Measurements from ENCODE around the gene MYBL2. TPM values are rescaled to one million over a fixed set of nuclear protein-coding genes. Genes with fewer than 3 reads are reported as not detected.

MYBL2 gene
- total RNA-seq, 1 experiment from 2014 or later: 53.5 TPM

DNA sequence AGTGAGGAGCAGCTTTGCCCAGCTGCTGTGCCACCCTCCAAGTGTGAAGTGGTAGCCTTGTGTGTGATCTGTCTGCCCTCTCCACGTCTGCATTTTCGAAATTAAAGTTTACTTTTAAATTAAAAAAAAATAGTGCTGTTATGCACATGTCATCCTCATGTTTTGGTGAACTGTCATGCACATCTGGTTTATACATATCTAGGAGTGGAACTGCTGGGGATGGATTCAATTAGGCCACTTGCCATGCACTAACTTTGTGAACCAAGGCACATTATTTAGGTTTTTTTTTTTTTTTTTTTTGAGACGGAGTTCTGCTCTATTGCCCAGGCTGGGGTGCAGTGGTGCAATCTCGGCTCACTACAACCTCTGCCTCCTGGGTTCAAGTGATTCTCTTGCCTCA lies 56.3 kb downstream of the MYBL2 start:
- DNase-seq (ENCODE audit: low read depth): no peak

DNA sequence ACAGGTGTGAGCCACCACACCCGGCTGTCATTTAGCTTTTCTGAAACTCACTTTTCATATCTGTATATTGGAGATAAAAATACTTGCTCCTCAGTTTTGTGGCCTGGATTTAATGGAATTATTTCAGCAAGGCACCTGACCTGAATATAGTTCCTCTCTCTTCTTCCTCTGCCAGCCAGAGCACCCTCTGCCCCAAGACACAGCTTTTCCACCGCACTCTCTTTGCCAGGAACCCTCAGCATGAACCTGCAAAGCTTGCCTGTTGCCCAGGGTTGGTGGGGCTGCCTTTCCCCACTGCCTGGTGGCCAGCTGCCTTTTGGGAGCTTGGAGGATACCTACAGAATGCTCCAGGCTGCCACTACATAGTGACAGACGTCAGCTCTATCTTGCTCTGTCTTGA lies 56.8 kb downstream of the MYBL2 start:
- no peak for DNase-seq (ENCODE audit: low read depth)

DNA sequence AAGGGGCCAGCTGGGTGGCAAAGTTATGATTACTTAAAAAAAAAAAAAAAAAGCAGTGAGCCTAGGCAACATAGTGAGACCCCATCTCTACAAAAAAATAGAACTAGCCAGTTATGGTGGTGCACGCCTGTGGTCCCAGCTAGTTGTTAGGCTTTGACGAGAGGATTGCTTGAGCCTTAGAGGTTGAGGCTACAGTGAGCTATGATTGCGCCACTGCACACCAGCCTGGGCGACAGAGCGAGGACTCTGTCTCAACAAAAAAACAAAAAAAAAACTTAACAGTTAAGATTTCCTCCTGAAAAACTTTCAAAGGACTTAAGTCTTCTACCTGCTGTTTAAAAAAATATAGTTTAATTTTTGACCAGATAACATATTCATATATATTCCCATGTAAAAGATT lies 57.5 kb downstream of the MYBL2 start:
- no peak for DNase-seq (ENCODE audit: low read depth)

DNA sequence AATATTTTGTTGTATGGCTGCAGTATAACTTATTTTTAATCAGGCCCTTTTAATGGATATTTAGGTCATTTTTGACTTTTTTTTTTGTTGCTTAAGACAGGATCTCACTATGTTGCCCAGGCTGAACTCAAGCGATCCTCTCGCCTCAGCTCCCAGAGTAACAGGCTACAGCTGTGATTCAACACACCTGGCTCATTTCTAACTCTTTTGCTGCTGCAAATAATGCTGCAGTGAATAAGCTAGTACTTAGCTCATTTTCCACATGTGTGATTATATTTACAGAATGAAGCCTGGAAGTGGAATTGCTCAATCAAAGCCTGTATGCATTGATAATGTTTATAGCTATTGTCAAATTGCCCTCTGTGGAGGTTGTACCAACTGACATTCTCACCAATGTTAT lies 58.8 kb downstream of the MYBL2 start:
- DNase-seq (ENCODE audit: low read depth): no peak

DNA sequence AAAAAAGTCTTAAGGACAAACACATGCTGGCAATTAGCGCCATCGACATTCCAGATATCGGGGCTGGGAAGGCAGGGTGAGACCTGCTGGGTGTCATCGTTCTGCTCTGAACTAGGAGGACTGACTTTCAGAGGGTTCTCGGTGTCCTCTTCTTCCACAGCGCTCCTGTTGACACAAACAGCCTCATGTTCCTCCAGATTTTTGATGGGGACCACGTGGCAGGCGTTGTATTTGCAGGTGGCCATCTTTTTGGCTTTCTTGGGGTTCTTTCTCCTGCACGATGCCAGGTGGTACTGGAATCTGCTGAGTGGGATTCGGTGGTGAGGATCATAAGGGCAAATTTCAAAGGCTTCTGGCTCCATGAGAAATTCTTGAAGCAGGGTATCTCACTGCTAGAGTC lies 59.4 kb downstream of the MYBL2 start:
- DNase-seq (ENCODE audit: low read depth): no peak

DNA sequence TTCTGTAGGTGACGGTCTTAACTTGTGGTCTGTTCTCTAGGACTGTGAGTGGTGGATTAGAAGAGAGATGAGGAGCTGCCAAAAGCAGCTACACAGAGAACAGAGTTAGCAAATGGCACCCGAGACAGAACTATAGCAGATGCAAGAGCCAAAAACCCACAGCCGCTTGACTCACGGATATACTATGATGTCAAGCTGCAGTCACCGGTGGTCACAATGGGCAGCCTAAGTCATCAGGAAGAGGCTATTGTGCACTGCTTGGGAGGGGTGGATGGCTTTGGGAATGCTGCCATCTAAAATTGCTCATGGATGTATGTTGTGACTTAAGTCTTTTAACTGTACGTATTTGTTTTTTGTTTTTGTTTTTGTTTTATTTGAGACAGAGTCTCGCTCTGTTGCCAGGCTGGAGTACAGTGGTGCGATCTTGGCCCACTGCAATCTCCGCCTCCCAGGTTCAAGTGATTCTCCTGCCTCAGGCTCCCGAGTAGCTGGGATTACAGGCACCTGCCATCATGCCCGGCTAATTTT lies 60.0 kb downstream of the MYBL2 start, which contains the start of gene GTSF1L:
Gene GTSF1L, minus strand, starts transcription at position 192 of the 528 bp plus-strand sequence. CDS start 308 bp downstream, outside the sequence.
- DNase-seq (ENCODE audit: low read depth): peak; percentile 94

DNA sequence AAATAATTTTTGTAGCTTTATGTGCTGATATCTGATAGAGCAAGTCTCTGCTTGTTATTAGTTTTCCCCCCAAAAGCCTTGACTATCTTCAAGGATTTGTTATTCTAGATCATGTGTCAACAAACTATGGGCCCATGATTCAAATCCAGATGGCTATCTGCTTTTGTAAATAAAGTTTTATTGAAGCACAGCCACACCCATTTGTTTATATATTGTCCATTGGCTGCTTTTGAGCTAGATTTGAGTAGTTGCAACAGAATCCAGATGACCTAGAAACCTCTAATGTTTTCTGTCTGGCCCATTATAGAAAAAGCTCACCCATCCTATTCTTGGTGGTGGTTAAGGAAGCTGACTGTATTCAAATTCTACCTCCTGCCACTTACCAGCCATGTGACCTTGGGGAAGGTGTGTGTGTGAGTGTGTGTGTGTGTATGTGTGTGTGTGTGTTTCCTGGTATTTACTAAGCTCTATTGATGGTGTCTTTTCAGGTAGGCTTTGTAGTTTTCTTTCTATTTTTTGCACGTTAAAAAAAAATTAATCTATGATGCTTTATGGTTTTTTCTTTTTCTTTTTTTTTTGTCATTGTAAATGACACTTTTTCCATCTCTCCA lies 61.2 kb downstream of the MYBL2 start:
- no peak for DNase-seq (ENCODE audit: low read depth)

DNA sequence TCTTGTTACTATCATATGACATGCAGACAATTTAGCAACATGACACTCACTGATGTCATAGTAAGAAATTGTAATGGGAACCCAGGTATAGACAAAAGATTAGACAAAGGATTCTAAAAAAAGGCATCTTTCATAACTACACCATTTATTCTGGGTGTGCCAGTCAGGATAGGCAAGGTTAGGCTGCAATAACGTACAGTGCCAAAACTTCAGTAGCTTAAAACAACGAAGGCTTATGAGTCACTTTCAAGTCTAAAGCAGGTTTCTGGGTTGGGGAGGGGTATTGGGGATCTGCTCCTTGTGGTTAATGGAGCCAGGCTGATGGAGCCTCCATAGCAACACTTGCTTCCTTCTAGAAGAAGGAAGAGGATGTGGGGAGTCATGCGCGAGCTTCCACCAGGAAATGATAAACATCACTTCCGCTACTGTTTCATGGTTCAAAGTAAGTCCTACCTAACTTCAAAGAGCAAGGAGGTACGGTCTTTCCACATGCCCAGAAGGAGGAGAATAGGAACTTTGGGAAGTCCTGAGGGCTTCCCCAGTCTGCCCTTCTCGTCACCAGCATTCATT lies 61.9 kb downstream of the MYBL2 start:
- no peak for DNase-seq (ENCODE audit: low read depth)

DNA sequence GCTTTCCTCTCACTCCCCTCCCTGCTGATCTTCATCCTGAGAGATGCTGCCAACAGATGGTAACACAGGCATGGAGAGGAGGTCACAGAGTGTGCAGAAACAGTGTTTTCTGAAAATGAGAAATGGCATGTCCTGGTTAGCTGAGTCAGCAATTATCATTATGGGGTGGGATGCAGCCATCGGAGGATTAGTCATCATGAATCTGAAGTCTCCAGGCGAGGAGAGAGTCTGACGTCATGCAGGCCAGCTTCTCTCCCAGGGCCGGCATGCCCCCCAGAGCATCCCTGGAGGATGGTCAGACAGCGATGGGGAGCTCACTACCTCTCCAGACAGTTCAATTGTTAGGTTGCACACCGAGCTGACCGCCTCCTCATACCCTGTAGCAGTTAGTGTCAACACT lies 64.6 kb downstream of the MYBL2 start:
- DNase-seq (ENCODE audit: low read depth): peak; percentile 87

DNA sequence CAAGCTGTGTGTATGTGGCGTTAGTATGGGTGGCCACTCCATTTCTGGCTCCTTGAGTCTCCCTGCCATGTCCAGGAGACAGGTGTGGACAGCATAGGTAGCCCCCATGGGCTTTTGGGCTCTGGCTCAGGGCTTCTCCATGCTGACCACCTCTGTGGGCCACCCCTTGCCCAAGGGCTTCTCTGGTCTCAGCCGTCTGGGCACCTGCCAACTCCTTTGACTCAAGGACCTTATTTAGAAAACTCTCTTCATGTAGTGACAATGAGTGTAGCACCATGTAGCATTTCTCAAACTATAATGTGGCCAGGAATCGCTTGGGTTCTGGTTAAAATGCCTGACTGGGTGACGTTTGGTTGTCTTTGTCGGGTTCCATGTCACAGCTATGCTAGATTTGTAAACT lies 65.0 kb downstream of the MYBL2 start:
- DNase-seq (ENCODE audit: low read depth): peak; percentile 52

DNA sequence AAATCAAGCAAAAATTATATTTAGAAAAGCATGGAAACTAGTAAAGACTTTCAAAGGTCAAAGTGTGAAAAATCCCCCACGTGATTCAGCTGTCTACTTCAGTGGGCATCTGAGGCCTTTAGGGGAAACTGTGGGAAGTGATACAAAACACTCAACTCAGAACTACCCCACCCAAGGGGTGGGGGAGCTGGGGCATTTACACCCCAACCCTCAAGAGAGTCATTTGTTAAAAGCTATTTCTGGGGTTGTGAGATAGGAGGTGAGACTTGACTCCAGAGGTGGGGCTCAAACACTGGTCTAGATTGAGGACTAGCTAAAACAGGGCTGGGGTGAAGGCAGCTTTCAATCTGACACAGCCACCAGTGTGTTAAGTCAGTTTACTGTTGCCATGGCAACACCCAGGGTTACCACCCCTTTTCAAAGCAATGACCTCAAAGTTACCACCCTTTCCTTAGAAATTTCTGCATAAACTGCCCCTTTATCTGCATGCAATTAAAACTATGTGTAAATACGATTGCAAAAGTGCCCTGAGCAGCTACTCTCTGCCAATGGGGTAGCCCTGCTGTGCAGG lies 69.8 kb downstream of the MYBL2 start:
- DNase-seq (ENCODE audit: low read depth): peak; percentile 51

DNA sequence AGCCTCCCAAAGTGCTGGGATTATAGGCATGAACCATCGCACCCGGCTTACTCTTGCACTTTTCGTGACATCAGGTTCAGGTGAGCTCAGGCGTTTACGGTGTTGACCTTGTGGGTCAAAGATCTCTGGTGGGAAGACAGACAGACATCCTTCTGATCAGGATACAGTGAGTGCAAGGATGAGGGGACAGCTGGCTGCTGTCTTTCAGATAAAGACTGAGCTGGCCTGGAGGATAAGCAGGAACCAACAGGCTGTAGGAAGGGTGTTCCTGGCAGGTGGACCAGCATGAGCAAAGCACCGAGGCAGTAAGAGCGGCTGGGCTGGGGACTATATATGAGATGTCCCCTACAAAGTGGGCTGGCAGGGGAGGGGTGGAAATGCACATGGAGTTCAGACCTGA lies 71.0 kb downstream of the MYBL2 start:
- DNase-seq (ENCODE audit: low read depth): no peak

DNA sequence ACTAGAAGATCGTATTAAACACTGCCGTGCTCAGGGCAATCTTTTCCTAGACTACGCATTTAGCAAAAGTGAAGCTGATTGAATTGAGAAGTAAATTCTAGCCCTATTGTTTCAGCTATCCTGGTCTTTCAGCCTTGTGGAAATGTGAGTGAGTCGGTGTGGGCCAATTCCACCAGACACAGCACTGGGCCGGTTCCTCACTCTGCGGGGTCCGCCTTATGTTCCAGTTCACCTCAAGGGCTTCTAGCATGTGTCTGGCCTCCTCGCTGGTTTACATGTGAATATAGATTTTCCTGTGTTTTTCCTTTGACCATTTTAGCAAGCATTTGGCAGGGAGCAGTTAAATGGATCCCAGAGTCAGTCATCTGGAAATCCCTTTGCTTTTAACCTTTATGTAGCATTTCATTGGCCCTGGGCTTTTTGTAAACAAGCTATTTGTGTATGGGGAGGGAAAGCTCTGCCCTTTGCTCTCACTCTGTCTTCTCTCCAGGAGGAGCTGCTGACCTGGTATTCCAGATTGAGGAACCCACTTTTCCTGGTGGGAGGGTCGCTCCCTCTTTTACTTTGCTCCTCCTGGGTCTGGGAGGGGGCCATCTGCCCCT lies 72.3 kb downstream of the MYBL2 start:
- no peak for DNase-seq (ENCODE audit: low read depth)

DNA sequence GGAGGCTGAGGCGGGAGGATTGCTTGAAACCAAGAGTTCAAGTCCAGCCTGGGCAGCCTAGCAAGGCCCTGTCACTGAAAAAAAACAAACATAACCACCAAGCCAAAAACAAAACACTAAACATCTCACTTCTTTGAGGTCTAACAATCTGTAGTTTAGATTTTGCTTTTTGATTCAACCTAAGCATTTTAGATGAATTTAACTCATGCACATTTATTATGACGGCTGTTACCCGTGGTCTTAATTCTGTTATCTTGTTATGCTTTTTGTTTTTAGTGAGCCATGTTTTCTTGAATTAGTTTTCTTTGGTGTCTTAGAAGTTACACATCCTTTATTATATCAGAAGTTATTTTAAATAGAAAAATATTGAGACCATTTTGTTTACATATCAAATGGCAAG lies 73.7 kb downstream of the MYBL2 start:
- DNase-seq (ENCODE audit: low read depth): no peak

DNA sequence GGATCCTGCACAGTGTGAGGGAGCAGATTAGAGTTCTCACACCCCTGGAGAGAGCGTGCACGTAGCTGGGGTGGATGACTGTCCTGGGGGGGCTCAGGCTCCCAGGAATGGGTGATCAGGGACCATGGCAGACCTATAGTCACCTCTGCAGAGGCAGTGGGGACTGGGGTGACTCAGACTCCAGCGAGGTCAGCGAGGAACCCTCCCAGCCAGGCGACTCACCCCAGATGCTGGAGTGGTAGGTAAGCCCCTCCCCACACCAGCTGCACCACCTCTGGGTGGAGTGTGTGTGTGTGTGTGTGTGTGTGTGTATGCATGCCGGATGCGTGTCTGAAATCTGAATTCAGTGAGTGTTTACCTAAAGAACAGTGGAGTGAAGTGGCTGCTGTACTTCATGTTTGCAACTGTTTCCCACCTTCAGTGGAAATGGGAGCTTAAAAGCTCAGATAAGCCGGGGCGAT lies 77.3 kb downstream of the MYBL2 start:
- peak; percentile 71 for DNase-seq (ENCODE audit: low read depth)

DNA sequence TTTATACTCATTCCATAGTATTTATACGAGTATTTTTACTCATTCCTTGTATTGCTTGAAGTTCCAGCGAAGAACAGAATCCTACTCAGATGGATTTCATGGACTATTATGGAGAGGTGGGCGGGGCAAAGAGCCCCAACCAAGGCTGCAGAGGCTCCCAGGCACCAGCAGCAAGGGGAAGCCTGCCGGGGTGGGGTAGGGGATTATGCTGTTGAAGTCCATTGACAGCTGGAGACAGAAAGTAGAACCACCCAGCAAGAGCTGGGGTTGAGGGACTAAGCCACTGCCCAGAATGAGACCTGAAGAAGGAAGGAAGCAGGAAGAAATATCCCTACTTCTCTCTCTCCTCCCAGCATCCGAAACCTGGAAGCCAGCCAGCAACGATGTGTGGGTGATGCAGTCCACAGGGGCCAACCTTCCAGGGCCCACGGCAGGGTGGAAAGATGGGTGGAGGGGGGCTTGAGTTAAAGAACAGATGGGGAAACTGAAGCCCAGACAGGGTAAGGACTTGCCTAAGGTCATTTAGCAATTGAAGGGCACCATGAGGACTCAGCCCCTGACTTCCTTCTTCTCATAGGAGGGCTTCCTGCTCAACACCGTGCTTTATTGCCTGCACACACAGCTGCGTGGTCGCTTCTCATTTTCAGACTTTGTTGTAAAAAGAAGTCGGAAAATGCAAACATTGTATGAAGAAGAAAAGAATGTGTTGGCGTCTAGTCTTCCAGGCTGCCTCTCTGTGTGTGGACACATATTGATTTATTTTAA lies 78.2 kb downstream of the MYBL2 start:
- peak; percentile 64 for DNase-seq (ENCODE audit: low read depth)

DNA sequence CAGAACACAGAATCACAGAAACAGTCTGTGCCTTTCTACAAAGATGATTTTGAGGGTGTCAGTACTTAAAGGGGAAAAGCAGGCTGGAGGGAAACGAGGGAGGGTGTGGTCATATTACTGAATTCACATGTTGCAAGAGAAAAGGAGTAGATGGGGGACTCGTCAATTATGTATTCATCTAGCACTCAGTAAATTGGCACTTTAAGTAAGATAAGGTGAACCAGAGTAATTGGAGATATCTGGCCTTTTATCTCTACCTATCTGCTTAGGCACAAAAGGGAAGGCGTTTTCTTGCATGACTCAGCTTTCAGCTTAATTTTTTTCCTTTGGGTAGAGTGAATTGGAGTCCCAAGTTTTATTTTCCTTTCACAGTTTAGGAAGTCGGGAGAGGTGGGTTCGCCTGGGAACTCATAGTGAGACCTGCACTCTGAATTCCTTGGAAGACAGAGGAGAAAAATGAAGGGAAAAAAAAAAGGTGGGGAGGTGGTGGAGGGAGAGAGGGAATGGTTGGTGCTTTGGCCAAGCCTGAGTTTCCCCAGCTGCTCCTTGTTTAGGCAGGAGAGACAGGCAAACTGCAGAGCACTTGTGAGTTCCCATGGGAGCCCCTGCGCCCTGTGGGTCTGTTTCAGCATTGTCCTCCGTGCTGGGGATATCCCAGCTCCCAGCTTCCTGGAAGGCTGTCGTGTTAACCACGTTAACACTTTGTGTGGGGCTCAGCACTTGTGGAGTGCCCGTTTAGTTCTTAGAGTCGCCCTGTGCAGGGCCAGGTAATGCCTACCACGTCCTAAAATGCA lies 79.6 kb downstream of the MYBL2 start:
- DNase-seq (ENCODE audit: low read depth): peak; percentile 65

DNA sequence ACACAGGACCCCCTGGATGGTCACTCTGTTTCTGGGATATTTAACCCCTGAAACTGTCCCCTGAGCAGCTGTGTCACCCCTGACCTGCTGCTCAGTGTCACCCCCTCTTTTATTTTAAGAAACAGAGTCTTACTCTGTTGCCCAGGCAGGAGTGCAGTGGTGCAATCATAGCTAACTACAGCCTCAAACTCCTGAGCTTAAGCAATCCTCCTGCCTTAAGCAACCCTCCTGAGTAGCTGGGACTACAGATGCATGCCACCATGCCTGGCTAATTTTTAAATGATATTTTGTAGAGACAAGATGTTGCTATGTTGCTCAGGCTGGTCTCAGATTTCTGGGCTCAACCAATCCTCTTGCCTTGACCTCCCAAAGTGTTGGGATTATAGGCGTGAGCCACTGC lies 81.4 kb downstream of the MYBL2 start:
- DNase-seq (ENCODE audit: low read depth): no peak

DNA sequence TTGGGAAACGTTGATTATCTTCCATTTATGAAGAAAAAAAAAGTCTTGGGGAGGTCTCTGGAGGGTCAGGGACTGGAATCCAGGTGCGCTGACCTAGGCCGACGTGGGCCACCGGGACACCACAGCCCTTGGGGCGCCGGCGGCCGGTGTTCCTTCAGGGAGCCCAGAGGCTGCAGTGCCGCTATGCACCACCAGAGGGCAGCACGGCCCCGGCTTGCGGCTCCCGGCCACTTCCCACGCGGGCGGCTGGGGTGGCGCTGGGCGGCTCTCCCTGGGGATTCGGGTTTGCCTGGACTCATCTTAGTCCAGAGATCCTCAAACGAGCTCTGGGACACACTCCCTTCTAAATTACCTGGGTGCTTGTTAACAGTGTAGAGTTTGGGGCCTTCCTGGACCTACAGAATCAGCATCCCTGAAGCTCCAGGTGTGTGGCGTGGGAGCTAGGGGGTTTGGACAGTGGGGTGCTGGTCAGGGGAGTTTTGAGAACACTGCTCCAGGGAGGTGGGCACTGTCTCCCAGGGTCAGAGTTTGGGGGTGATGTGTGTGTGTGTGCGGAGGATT lies 82.9 kb downstream of the MYBL2 start:
- DNase-seq (ENCODE audit: low read depth): peak; percentile 78

DNA sequence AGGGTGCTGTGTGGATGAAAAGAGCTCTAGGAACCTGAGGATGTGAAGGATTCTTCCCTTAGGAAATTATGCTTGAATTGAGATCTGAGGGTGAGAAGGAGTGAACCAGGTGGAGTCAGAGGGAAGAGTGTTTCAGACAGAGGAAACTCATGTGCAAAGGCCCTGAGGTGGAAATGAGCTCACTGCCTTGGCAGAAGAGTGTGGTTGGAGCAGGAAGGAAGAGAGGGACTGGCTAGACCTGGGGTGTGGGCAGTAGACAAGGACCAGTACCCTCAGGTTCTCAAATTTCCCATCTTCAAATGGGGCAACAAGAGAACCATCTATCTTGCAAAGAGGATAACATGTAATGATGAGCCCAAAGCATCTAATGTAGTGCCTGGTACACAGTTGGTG lies 83.9 kb downstream of the MYBL2 start:
- DNase-seq (ENCODE audit: low read depth): no peak
